NCI-H2107 (cell line): ENCODE results near the gene GARIN5A.
"Not testable (repeated sequence)": the region's sequence is repeated elsewhere in the genome, so short reads cannot be mapped to it uniquely, and the experiment has no call there.

ENCODE experiments used
- DNase-seq: peaks from one replicate; lab custom pipeline; 2025; lab: John Stamatoyannopoulos, UW

Gene GARIN5A

GRCh38 chr19:50488389-50489194 lies 11.9 kb upstream of the GARIN5A start:
- DNase-seq: no peak

- DNase-seq: no peak
Measured at GRCh38 chr19:50486823-50487515, 10.3 kb upstream of the GARIN5A start.

GRCh38 chr19:50485284-50485955 lies 8.8 kb upstream of the GARIN5A start:
- no peak for DNase-seq

GRCh38 chr19:50482916-50483315 lies 6.3 kb upstream of the GARIN5A start:
- DNase-seq: no peak

GRCh38 chr19:50482271-50482855 lies 5.7 kb upstream of the GARIN5A start:
- no peak for DNase-seq

GRCh38 chr19:50481351-50482149 lies 4.9 kb upstream of the GARIN5A start:
- no peak for DNase-seq

GRCh38 chr19:50480281-50481111 lies 3.8 kb upstream of the GARIN5A start:
- DNase-seq: no peak

- DNase-seq: no peak
Measured at GRCh38 chr19:50479761-50480251, 3.2 kb upstream of the GARIN5A start.

GRCh38 chr19:50478901-50479715 lies 2.5 kb upstream of the GARIN5A start:
- no peak for DNase-seq

- DNase-seq: no peak
Measured at GRCh38 chr19:50477751-50478515, 1.3 kb upstream of the GARIN5A start.

GRCh38 chr19:50476907-50477238 lies 225 bp upstream of the GARIN5A start:
- DNase-seq: no peak

GRCh38 chr19:50475736-50476223 lies 868 bp downstream of the GARIN5A start:
- no peak for DNase-seq

- no peak for DNase-seq
Measured at GRCh38 chr19:50475101-50475568, 1.5 kb downstream of the GARIN5A start.

GRCh38 chr19:50473336-50473735 lies 3.3 kb downstream of the GARIN5A start:
- DNase-seq: not testable (repeated sequence)

GRCh38 chr19:50468818-50469217 lies 7.8 kb downstream of the GARIN5A start:
- no peak for DNase-seq

GRCh38 chr19:50467566-50467965 lies 9.1 kb downstream of the GARIN5A start:
- no peak for DNase-seq

- DNase-seq: no peak
Measured at GRCh38 chr19:50466706-50467039, 10.0 kb downstream of the GARIN5A start.

GRCh38 chr19:50465986-50466705 lies 10.5 kb downstream of the GARIN5A start:
- no peak for DNase-seq
